ENCODE results near the gene PJA2. TPM values are rescaled to one million over a fixed set of nuclear protein-coding genes. Genes with fewer than 3 reads are reported as not detected.

The PJA2 gene
- total and polyA plus RNA-seq, 2 of the 8 experiments (the other 6 are each of a cell fraction or from before 2014, with no cell fraction given), result 15.3 to 47.7 TPM

- H3K4me1 ChIP-seq (replicated peaks in 1 of 4; ENCODE audit: control insufficient read depth in 3 of 4, insufficient read depth in 4 of 4, low read length in 3 of 4), result no peaks in the 10 kb centered on the region; a peak in 1 of 7 replicates
- H4K91ac ChIP-seq (replicated peaks; ENCODE audit: insufficient read length, low read length), result no peak overlapping the region
- H3K4me2 ChIP-seq (ENCODE audit: insufficient read depth in 1 of 2, low read depth in 2 of 2, low read length in 2 of 2), result no peak overlapping the region
- H2AFZ ChIP-seq (ENCODE audit: low read length), result no peak overlapping the region
- H3K23ac ChIP-seq (ENCODE audit: insufficient read length), result no peak overlapping the region
- no peak overlapping the region for H3K9ac ChIP-seq (replicated peaks in 1 of 4; ENCODE audit: extremely low read depth in 1 of 4, low read depth in 3 of 4, low read length in 3 of 4)
- H2BK12ac ChIP-seq (ENCODE audit: low read depth, low read length), result no peak overlapping the region
- H4K8ac ChIP-seq (ENCODE audit: extremely low read depth, insufficient read depth, low read length), result no peak overlapping the region
- DNase-seq (ENCODE audit: low read depth in 1 of 2, low spot score in 2 of 2), result no peak
- H3K56ac ChIP-seq (replicated peaks; ENCODE audit: insufficient read length, low read depth, low read length), result no peak overlapping the region
- H3K36me3 ChIP-seq (ENCODE audit: control insufficient read depth in 2 of 4, insufficient read depth in 4 of 4, low read length in 3 of 4), result no peaks in the 10 kb centered on the region
- no peak overlapping the region for H2BK5ac ChIP-seq (ENCODE audit: low read depth, low read length)
- H2BK120ac ChIP-seq (replicated peaks; ENCODE audit: low read depth, low read length), result no peak overlapping the region
- CTCF ChIA-PET (ENCODE audit: partially characterized antibody), result interaction anchor here (1.6 kb wide), 1 partner anchor 14 kb away, joined by 3 read pairs; no protein-coding TSS in a partner anchor
- no peak overlapping the region for H2BK15ac ChIP-seq (ENCODE audit: low read length)
- no peaks in the 10 kb centered on the region for H3K23me2 ChIP-seq (ENCODE audit: low read depth, low read length)
- H3K27ac ChIP-seq (ENCODE audit: low read depth, low read length), result no peak overlapping the region
- TF ChIP-seq SIX5 (IDR thresholded peaks at IDR 0.05; ENCODE audit: low read depth, low read length) (no peak), SUZ12 (IDR thresholded peaks at IDR 0.05; ENCODE audit: low read length) (no peak), MAFK (IDR thresholded peaks at IDR 0.05; ENCODE audit: low read depth, low read length) (no peak), USF2 (IDR thresholded peaks at IDR 0.05; ENCODE audit: low read length) (no peak), NRF1 (IDR thresholded peaks at IDR 0.05; ENCODE audit: low read depth, low read length) (no peak), TEAD4 (IDR thresholded peaks at IDR 0.05; ENCODE audit: low read depth, low read length) (no peak)
- H2BK20ac ChIP-seq (ENCODE audit: low read length), result no peak overlapping the region
- no peak overlapping the region for H3K18ac ChIP-seq (ENCODE audit: extremely low read depth, low read length)
- H3K14ac ChIP-seq (ENCODE audit: insufficient read length), result no peak overlapping the region
- H3K27me3 ChIP-seq (replicated peaks in 1 of 4; ENCODE audit: control insufficient read depth in 3 of 4, extremely low read depth in 1 of 4, insufficient read depth in 3 of 4, low read length in 3 of 4), result no peaks in the 10 kb centered on the region
- POLR2A ChIA-PET (ENCODE audit: partially characterized antibody), result no interaction called here
- H3K79me2 ChIP-seq (ENCODE audit: control insufficient read depth in 1 of 2, insufficient read depth in 2 of 2, low read length in 2 of 2), result no peaks in the 10 kb centered on the region
- no peak overlapping the region for H2AK5ac ChIP-seq (ENCODE audit: low read depth, low read length)
- H3K4me3 ChIP-seq (ENCODE audit: extremely low read depth in 1 of 4, insufficient read depth in 2 of 4, low read depth in 3 of 4, low read length in 4 of 4), result no peak overlapping the region
- no peaks in the 10 kb centered on the region for H3K9me3 ChIP-seq (ENCODE audit: insufficient read depth in 2 of 2, low read depth in 1 of 2, low read length in 1 of 2)
- no peak for FAIRE-seq
- H3K79me1 ChIP-seq (ENCODE audit: low read depth, low read length), result no peaks in the 10 kb centered on the region
- WGBS, 2 experiments (ENCODE audit: extremely low coverage in 1 of 2, insufficient coverage in 1 of 2, insufficient read length in 1 of 2, insufficient replicate concordance in 2 of 2, low coverage in 1 of 2, low lambda C conversion rate in 2 of 2, missing lambda C conversion rate in 1 of 2), result 92% methylated on average over 2 of the region's 2 CpGs; no CpG with 5 or more reads in 1 of the 2 experiments
- H4K5ac ChIP-seq (ENCODE audit: insufficient read length, low read depth, low read length), result no peak overlapping the region
- no peaks in the 10 kb centered on the region for H4K20me1 ChIP-seq (replicated peaks in 1 of 2; ENCODE audit: control insufficient read depth in 1 of 2, insufficient read depth in 2 of 2, low read length in 2 of 2)
- H3K4ac ChIP-seq (replicated peaks; ENCODE audit: insufficient read length, low read depth, low read length), result no peak overlapping the region
Observed at GRCh38 chr5:109290231-109290630, 119.5 kb downstream of the PJA2 start.

Measured in H1 (cell line).